H9 (cell line): ENCODE results near the gene C1orf21. TPM values are rescaled to one million over a fixed set of nuclear protein-coding genes. Genes with fewer than 3 reads are reported as not detected.

Experiments
- DNase-seq: peaks from one replicate; pipeline ENCODE4 v3.0.0-alpha.2; 2017
- H2AFZ ChIP-seq: one replicate; pipeline ENCODE4 v1.6.1; 2013; ENCODE audit warnings: mild to moderate bottlenecking, low read length, control low read depth, moderate library complexity
- H2AK5ac ChIP-seq: 2 replicates; pipeline ENCODE4 v1.6.1; 2013; ENCODE audit warnings: low read length, control low read depth, mixed read lengths; ENCODE audit not compliant: insufficient read length
- H2BK120ac ChIP-seq: one replicate; pipeline ENCODE4 v1.6.1; 2013; ENCODE audit warnings: low read depth, mild to moderate bottlenecking, low read length, control low read depth, inconsistent platforms; ENCODE audit not compliant: poor library complexity, severe bottlenecking
- H2BK12ac ChIP-seq: 2 replicates; pipeline ENCODE4 v1.6.1; 2013; ENCODE audit warnings: low read length, control low read depth, mixed read lengths, low read depth; ENCODE audit not compliant: insufficient read length
- H2BK15ac ChIP-seq: 2 replicates; pipeline ENCODE4 v1.6.1; 2013; ENCODE audit warnings: low read depth, low read length, control low read depth
- H2BK20ac ChIP-seq: one replicate; pipeline ENCODE4 v1.6.1; 2013; ENCODE audit warnings: low read depth, mild to moderate bottlenecking, low read length, control low read depth, inconsistent platforms; ENCODE audit not compliant: poor library complexity, severe bottlenecking
- H2BK5ac ChIP-seq: 2 replicates; pipeline ENCODE4 v1.6.1; 2013; ENCODE audit warnings: low read length, control low read depth, mixed read lengths; ENCODE audit not compliant: insufficient read length
- H3K14ac ChIP-seq: 2 replicates; pipeline ENCODE4 v1.6.1; 2013; ENCODE audit warnings: low read length, control low read depth; ENCODE audit not compliant: insufficient read depth
- H3K18ac ChIP-seq: 2 replicates; pipeline ENCODE4 v1.6.1; 2013; ENCODE audit warnings: low read depth, mild to moderate bottlenecking, mixed read lengths, low read length, control low read depth; ENCODE audit not compliant: insufficient read length
- H3K23ac ChIP-seq: 2 replicates; pipeline ENCODE4 v1.6.1; 2013; ENCODE audit warnings: low read length, control low read depth, mixed read lengths, low read depth; ENCODE audit not compliant: insufficient read length
- H3K23me2 ChIP-seq: 2 replicates; pipeline ENCODE4 v1.6.1; 2013; ENCODE audit warnings: low read depth, mild to moderate bottlenecking, mixed read lengths, low read length, control low read depth; ENCODE audit not compliant: insufficient read length, poor library complexity, severe bottlenecking
- H3K27ac ChIP-seq: 2 replicates; pipeline ENCODE4 v1.5.1; 2013; ENCODE audit warnings: low read length, control low read depth, mixed read lengths, low read depth; ENCODE audit not compliant: insufficient read length
- H3K27me3 ChIP-seq: 2 replicates; pipeline ENCODE4 v1.6.1; 2013; ENCODE audit warnings: low read length, control low read depth, inconsistent platforms; ENCODE audit not compliant: insufficient read depth
- H3K4ac ChIP-seq: 2 replicates; pipeline ENCODE4 v1.6.1; 2013; ENCODE audit warnings: low read depth, mild to moderate bottlenecking, control low read depth, inconsistent platforms, low read length, moderate library complexity
- H3K4me1 ChIP-seq: 2 replicates; pipeline ENCODE4 v1.6.1; 2013; ENCODE audit warnings: low read length, control low read depth, inconsistent platforms; ENCODE audit not compliant: insufficient read depth
- H3K4me2 ChIP-seq: 2 replicates; pipeline ENCODE4 v1.6.1; 2013; ENCODE audit warnings: low read length, control low read depth, mixed read lengths; ENCODE audit not compliant: insufficient read length, insufficient read depth
- H3K56ac ChIP-seq: 2 replicates; pipeline ENCODE4 v1.6.1; 2013; ENCODE audit warnings: low read depth, mild to moderate bottlenecking, mixed read lengths, low read length, control low read depth; ENCODE audit not compliant: insufficient read length
- H3K79me1 ChIP-seq: 2 replicates; pipeline ENCODE4 v1.6.1; 2013; ENCODE audit warnings: low read depth, mild to moderate bottlenecking, moderate library complexity, low read length, control low read depth, inconsistent platforms; ENCODE audit not compliant: insufficient read depth, poor library complexity, severe bottlenecking
- H3K79me2 ChIP-seq: 2 replicates; pipeline ENCODE4 v1.6.1; 2013; ENCODE audit warnings: low read length, control low read depth, inconsistent platforms; ENCODE audit not compliant: insufficient read depth
- H3K9ac ChIP-seq: 2 replicates; pipeline ENCODE4 v1.6.1; 2013; ENCODE audit warnings: low read length, control low read depth, mixed read lengths; ENCODE audit not compliant: insufficient read length; ENCODE audit errors: extremely low read depth
- H3K9me3 ChIP-seq: one replicate; pipeline ENCODE4 v1.6.1; 2013; ENCODE audit warnings: low read depth, low read length, inconsistent platforms; ENCODE audit not compliant: control insufficient read depth
- H3T11ph ChIP-seq: one replicate; pipeline ENCODE4 v1.6.1; 2013; ENCODE audit warnings: mild to moderate bottlenecking, low read length, control low read depth, inconsistent platforms
- H4K20me1 ChIP-seq: one replicate; pipeline ENCODE4 v1.6.1; 2013; ENCODE audit not compliant: control insufficient read depth, insufficient read length, insufficient read depth
- H4K5ac ChIP-seq: 2 replicates; pipeline ENCODE4 v1.6.1; 2013; ENCODE audit warnings: low read depth, mild to moderate bottlenecking, mixed read lengths, low read length, control low read depth; ENCODE audit not compliant: insufficient read length
- H4K8ac ChIP-seq: replicated peaks from 2 replicates; pipeline ENCODE4 v1.6.1; 2013; ENCODE audit warnings: low read length, control low read depth, mixed read lengths, low read depth; ENCODE audit not compliant: insufficient read length
- H4K91ac ChIP-seq: 2 replicates; pipeline ENCODE4 v1.6.1; 2013; ENCODE audit warnings: low read depth, mild to moderate bottlenecking, moderate library complexity, mixed read lengths, low read length, control low read depth; ENCODE audit not compliant: insufficient read length
- H3K27ac Mint-ChIP-seq, 3 experiments: 2 replicates in 2 of 3; 3 replicates in 1 of 3; pipeline ENCODE4 v1.8.0; 2020 to 2021; ENCODE audit warnings: mixed read lengths in 3 of 3, mild to moderate bottlenecking in 1 of 3, moderate library complexity in 1 of 3
- H3K27me3 Mint-ChIP-seq: 2 replicates; pipeline ENCODE4 v1.8.0; 2021; ENCODE audit warnings: low read depth, mild to moderate bottlenecking, moderate library complexity, mixed read lengths
- H3K36me3 Mint-ChIP-seq, 3 experiments: 2 replicates in 2 of 3; 3 replicates in 1 of 3; pipeline ENCODE4 v1.8.0; 2020 to 2021; ENCODE audit warnings: low read depth in 3 of 3, mixed read lengths in 3 of 3; ENCODE audit not compliant: insufficient read depth in 1 of 3
- H3K4me1 Mint-ChIP-seq, 2 experiments: 2 replicates each; pipeline ENCODE4 v1.8.0; 2020; ENCODE audit warnings: mixed read lengths in 2 of 2
- H3K4me3 Mint-ChIP-seq, 2 experiments: 2 replicates in 1 of 2; 3 replicates in 1 of 2; pipeline ENCODE4 v1.8.0; 2020 to 2021; ENCODE audit warnings: mild to moderate bottlenecking in 2 of 2, mixed read lengths in 2 of 2, moderate library complexity in 1 of 2
- H3K9me3 Mint-ChIP-seq, 2 experiments: 2 replicates in 1 of 2; 3 replicates in 1 of 2; pipeline ENCODE4 v1.8.0; 2020; ENCODE audit warnings: mild to moderate bottlenecking in 2 of 2, mixed read lengths in 2 of 2, moderate library complexity in 1 of 2
- CTCF ChIP-seq: fragments of 200-600 bp; sonication (generic); conservative IDR thresholded peaks from 3 replicates; pipeline ENCODE4 v1.8.0; 2021; ENCODE audit warnings: antibody characterized with exemption, mild to moderate bottlenecking
- WGBS: extraction: QIAGEN DNeasy Blood & Tissue Kit; methylation state at CpG from one replicate; pipeline ENCODE4 v1.1.7; 2013; ENCODE audit warnings: missing lambda C conversion rate, low lambda C conversion rate, mixed read lengths; ENCODE audit not compliant: insufficient read length; ENCODE audit errors: extremely low coverage; 5-methylcytosine and 5-hydroxymethylcytosine counted together
- total RNA-seq: library from RNA; stranded (reverse); gene quantifications from 2 replicates; pipeline ENCODE4 v1.2.1, GENCODE V29; 2021

C1orf21 gene
- total RNA-seq, 1 experiment from 2014 or later = 36.0 TPM

GRCh38 chr1:184577319-184577718, 190.5 kb downstream of the C1orf21 start:
- no peaks in the 10 kb centered on the region for H3K79me2 ChIP-seq
- no peak for DNase-seq
- no peaks in the 10 kb centered on the region for H4K20me1 ChIP-seq
- Mint-ChIP-seq H3K27me3 (no peaks in the 10 kb centered on the region), H3K36me3 (peaks cover 0 to 23% (median 8%) of the 10 kb centered on the region in 3 experiments; a peak in 6 of 7 replicates), H3K9me3 (peaks cover 0 to 6% of the 10 kb centered on the region in 2 experiments; a peak in 3 of 5 replicates), H3K27ac (no peak overlapping the region; a peak in 1 of 7 replicates), H3K4me1 (peaks cover 15 to 28% of the 10 kb centered on the region in 2 experiments), H3K4me3 (no peak overlapping the region)
- H4K5ac ChIP-seq = no peak overlapping the region
- H2AFZ ChIP-seq = no peak overlapping the region
- no peak overlapping the region for H3K56ac ChIP-seq
- H3T11ph ChIP-seq = no peak overlapping the region
- no peaks in the 10 kb centered on the region for H3K27me3 ChIP-seq
- no CpG with 5 or more reads among the region's 6 CpGs for WGBS
- no peak overlapping the region for H3K14ac ChIP-seq
- H2BK20ac ChIP-seq = no peak overlapping the region
- H2BK120ac ChIP-seq = no peak overlapping the region
- H2BK12ac ChIP-seq = no peak overlapping the region
- H3K4ac ChIP-seq = no peak overlapping the region
- H3K9ac ChIP-seq = no peak overlapping the region
- H2AK5ac ChIP-seq = no peak overlapping the region
- no peak overlapping the region for H2BK15ac ChIP-seq
- no peak overlapping the region for H3K4me2 ChIP-seq
- no peaks in the 10 kb centered on the region for H3K4me1 ChIP-seq
- no peaks in the 10 kb centered on the region for H3K23me2 ChIP-seq
- H3K18ac ChIP-seq = no peak overlapping the region
- no peak for TF ChIP-seq CTCF
- no peak overlapping the region for H4K8ac ChIP-seq
- H3K23ac ChIP-seq = no peak overlapping the region
- no peak overlapping the region for H2BK5ac ChIP-seq
- no peak overlapping the region for H4K91ac ChIP-seq
- no peak overlapping the region for H3K27ac ChIP-seq
- no peaks in the 10 kb centered on the region for H3K9me3 ChIP-seq
- H3K79me1 ChIP-seq = no peaks in the 10 kb centered on the region
